ENCODE results near the gene WNT7B.

GRCh38 chr22:45934659-45935341 lies 42.2 kb downstream of the WNT7B start:
- TF ChIP-seq CTCF (IDR thresholded peaks at IDR 0.05) (no peak), POLR2A (IDR thresholded peaks at IDR 0.05) (no peak)

All from transverse colon (tissue), 3 donors.